ENCODE measurements around the gene MMP14.

DNA sequence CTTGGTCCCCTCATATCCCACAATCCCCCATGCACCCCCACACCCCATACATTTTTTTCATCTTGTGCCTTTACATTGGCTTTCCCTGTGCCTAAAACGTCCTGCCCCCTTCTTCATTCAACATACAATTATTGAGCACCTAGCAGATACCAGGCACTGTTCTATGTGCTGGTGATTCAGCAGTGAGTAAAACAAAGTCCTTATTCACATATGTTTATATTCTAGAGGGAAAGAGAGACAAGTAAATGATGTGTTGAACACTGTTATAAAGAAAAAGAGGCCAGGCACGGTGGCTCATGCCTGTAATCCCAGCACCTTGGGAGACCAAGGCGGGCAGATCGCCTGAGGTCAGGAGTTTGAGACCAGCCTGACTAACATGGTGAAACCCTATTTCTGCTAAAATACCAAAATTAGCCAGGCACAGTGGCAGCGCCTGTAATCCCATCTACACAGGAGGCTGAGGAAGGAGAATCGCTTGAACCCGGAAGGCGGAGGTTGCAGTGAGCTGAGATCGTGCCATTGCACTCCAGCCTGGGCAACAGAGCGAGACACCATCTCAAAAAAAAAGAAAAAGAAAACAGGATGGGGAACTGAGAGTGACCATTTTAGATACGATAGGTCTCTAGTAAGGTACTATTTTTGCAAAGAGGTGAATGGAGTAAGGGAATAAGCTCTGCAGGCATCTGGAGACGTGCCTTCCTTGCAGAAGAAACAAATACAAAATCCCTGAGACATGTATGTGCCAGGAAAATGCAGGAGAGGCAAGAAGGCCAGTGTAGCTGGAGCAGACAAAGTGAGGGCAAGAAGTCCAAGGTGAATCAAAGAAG, 33.3 kb upstream of the MMP14 start:
- TF ChIP-seq, protein P1, sequence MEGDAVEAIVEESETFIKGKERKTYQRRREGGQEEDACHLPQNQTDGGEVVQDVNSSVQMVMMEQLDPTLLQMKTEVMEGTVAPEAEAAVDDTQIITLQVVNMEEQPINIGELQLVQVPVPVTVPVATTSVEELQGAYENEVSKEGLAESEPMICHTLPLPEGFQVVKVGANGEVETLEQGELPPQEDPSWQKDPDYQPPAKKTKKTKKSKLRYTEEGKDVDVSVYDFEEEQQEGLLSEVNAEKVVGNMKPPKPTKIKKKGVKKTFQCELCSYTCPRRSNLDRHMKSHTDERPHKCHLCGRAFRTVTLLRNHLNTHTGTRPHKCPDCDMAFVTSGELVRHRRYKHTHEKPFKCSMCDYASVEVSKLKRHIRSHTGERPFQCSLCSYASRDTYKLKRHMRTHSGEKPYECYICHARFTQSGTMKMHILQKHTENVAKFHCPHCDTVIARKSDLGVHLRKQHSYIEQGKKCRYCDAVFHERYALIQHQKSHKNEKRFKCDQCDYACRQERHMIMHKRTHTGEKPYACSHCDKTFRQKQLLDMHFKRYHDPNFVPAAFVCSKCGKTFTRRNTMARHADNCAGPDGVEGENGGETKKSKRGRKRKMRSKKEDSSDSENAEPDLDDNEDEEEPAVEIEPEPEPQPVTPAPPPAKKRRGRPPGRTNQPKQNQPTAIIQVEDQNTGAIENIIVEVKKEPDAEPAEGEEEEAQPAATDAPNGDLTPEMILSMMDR (IDR thresholded peaks at IDR 0.05), result no peak
- TF ChIP-seq POLR2A (IDR thresholded peaks at IDR 0.05), result no peak
